ENCODE results near the gene MCU.
A peak's percentile ranks its signal among the peaks of the same experiment; 100 is the strongest.
"Not testable (repeated sequence)": the region's sequence is repeated elsewhere in the genome, so short reads cannot be mapped to it uniquely, and the experiment has no call there.

The MCU gene, protein sequence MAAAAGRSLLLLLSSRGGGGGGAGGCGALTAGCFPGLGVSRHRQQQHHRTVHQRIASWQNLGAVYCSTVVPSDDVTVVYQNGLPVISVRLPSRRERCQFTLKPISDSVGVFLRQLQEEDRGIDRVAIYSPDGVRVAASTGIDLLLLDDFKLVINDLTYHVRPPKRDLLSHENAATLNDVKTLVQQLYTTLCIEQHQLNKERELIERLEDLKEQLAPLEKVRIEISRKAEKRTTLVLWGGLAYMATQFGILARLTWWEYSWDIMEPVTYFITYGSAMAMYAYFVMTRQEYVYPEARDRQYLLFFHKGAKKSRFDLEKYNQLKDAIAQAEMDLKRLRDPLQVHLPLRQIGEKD

DNA sequence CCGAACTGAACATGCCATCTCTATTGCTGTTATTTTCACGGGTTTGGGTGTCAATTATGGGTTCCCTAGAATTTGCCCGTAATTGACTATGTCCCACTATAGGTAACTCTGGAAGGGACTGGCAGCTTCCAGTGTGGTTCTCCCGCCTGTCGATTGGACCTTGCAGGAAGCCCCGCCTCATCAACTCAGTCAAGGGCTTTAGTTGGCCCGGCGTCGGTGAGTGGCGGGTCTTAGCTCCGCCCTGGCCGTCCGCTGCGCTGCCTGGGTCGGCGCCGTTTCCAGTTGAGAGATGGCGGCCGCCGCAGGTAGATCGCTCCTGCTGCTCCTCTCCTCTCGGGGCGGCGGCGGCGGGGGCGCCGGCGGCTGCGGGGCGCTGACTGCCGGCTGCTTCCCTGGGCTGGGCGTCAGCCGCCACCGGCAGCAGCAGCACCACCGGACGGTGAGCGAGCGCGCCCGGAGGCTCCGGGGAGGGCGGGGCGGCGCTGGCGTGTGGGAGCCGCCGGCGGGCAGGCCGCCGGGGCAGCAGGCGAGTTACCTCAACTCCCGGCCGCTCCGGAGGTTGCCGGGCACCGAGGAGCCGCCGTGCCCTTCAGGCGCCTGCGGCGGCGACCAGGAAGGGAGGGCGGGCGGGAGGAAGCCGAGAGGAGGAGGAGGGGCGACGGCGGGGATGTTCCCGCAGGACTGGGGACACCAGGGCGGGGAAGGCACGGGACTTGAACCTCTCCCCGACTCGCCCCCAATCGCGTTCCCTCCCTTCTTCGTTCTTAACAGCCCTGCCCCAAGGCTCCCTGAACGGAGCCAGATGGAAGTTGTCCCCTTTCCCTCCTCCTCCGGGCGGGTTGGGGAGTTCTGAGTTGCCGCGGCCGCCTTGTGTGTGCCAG is at the start of gene MCU:
Gene MCU (plus strand): TSS at position 281 of the 881 bp plus-strand sequence. CDS start 9 bp downstream, at position 290.
- Histone ChIP-seq H3K4me3 (ENCODE audit: low read depth, low read length) (peak within 1 kb of the TSS; percentile 99), H3K9me3 (ENCODE audit: control insufficient read depth, insufficient read depth, low read depth, low read length) (no peaks in the 10 kb centered on the region), H3K27ac (ENCODE audit: low read depth, low read length) (peak within 1 kb of the TSS; percentile 38; the same call in 1 of the 2 replicates), H3K4me1 (ENCODE audit: control insufficient read depth, insufficient read depth, low read length) (peaks cover 16% of the 10 kb centered on the region), H3K36me3 (ENCODE audit: control insufficient read depth, insufficient read depth, low read length) (no peaks in the 10 kb centered on the region), H3K9ac (ENCODE audit: low read length) (peak within 1 kb of the TSS; percentile 89), H3K27me3 (ENCODE audit: control insufficient read depth, insufficient read depth, low read length) (no peaks in the 10 kb centered on the region)

DNA sequence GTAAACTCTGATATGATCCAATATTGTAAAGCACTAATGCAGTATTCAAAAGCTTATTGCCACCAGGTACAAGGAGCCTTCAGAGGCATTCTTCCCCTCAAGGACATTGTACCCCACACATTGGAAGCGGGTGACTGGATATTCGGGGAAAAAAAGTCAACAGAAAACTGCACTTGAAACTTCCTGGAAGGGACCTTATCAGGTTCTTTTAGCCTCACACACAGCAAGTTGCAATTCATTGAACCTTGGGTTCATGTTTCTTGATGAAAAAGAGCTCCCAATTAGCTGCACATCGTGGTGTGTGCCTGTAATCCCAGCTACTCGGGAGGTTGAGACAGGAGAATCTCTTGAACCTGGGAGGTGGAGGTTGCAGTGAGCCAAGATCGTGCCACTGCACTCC is 49.6 kb upstream of the MCU start:
- H3K27ac ChIP-seq (ENCODE audit: low read depth, low read length): no peak overlapping the region
- H3K9ac ChIP-seq (ENCODE audit: low read length): no peak overlapping the region
- H3K27me3 ChIP-seq (ENCODE audit: control insufficient read depth, insufficient read depth, low read length): no peaks in the 10 kb centered on the region
- no peak overlapping the region for H3K4me3 ChIP-seq (ENCODE audit: low read depth, low read length)
- H3K4me1 ChIP-seq (ENCODE audit: control insufficient read depth, insufficient read depth, low read length): no peaks in the 10 kb centered on the region
- no peaks in the 10 kb centered on the region for H3K36me3 ChIP-seq (ENCODE audit: control insufficient read depth, insufficient read depth, low read length)
- no peaks in the 10 kb centered on the region for H3K9me3 ChIP-seq (ENCODE audit: control insufficient read depth, insufficient read depth, low read depth, low read length)

DNA sequence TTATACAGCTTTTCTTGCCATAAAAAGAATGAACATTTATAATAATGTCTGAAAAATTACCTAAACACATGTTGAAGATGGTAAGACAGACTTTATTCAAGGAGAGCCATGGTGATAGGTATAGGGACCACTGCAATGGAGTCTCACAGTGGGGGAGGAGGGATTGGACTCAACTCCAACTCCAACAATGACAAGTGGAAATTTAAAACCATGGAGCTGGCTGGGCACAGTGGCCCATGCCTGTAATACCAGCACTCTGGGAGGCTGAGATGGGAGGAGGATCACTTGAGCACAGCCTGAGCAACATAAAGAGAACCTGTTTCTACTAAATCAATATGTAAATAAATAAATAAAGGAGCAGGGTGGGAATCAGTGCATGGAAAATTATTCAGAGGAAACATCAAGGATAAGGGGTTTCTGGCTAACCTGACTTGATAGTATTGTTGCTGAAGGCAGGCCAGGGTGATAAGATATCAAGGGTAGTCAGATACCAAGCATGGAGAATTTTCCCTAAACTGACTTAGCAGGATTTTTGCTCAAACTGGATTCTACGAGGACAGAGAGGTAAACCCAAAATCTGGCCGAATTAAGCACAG is 46.6 kb upstream of the MCU start:
- no peaks in the 10 kb centered on the region for H3K4me1 ChIP-seq (ENCODE audit: control insufficient read depth, insufficient read depth, low read length)
- no peak overlapping the region for H3K27ac ChIP-seq (ENCODE audit: low read depth, low read length)
- H3K9ac ChIP-seq (ENCODE audit: low read length): no peak overlapping the region
- H3K36me3 ChIP-seq (ENCODE audit: control insufficient read depth, insufficient read depth, low read length): no peaks in the 10 kb centered on the region
- H3K4me3 ChIP-seq (ENCODE audit: low read depth, low read length): no peak overlapping the region
- no peaks in the 10 kb centered on the region for H3K9me3 ChIP-seq (ENCODE audit: control insufficient read depth, insufficient read depth, low read depth, low read length)
- no peaks in the 10 kb centered on the region for H3K27me3 ChIP-seq (ENCODE audit: control insufficient read depth, insufficient read depth, low read length)

DNA sequence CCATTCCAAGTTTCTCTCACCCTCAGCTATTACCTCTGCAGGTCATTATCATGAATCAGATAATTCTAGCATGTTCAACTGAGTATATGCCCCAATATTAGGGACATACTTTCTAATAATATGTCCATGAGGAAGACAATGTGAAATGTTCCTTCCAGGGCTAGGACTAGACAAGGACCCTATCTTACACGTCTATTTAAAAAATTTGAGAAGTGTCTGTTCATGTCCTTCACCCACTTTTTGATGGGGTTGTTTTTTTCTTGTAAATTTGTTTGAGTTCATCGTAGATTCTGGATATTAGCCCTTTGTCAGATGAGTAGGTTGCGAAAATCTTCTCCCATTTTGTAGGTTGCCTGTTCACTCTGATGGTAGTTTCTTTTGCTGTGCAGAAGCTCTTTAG is 45.0 kb upstream of the MCU start:
- not testable (repeated sequence) for H3K27me3 ChIP-seq (ENCODE audit: control insufficient read depth, insufficient read depth, low read length); H3K4me1 ChIP-seq (ENCODE audit: control insufficient read depth, insufficient read depth, low read length); H3K9me3 ChIP-seq (ENCODE audit: control insufficient read depth, insufficient read depth, low read depth, low read length); H3K36me3 ChIP-seq (ENCODE audit: control insufficient read depth, insufficient read depth, low read length); H3K4me3 ChIP-seq (ENCODE audit: low read depth, low read length); H3K27ac ChIP-seq (ENCODE audit: low read depth, low read length); H3K9ac ChIP-seq (ENCODE audit: low read length)

DNA sequence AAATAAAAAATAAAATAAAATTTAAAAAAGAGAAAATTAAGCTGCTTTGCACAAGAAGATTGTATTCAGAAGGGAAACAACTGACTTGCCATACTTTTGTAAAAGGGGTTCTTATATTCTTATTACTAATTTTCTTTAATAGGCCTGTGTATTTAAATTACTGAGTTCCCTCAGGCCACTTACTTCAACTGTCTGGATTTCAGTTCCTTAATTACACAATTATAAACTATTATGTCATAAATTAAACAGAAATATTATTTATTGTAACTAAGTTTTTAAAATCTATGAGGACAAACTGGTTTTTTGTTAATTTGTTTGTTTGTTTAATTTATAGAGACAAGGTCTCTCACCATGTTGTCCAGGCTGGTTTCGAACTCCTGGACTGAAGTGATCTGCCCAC is 43.6 kb upstream of the MCU start:
- H3K27ac ChIP-seq (ENCODE audit: low read depth, low read length): no peak overlapping the region

DNA sequence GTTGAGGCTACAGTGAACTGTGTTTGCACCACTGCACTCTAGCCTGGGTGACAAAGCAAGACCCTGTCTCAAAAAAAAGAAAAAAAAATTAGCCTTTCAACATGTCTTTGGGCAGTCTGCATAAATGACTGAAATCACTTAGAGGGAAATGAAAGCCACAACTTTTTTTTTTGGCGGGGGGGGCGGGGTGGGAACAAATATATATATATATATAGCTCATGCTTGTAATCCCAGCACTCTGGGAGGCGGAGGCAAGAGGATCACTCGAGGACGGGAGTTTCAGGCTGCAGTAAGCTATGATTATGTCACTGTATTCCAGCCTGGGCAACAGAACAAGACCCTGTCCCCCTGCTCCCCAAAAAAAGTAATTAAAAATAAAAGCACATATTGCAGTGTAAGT is 42.7 kb upstream of the MCU start:
- Histone ChIP-seq H3K36me3 (ENCODE audit: control insufficient read depth, insufficient read depth, low read length) (no peaks in the 10 kb centered on the region), H3K4me3 (ENCODE audit: low read depth, low read length) (no peak overlapping the region), H3K9ac (ENCODE audit: low read length) (no peak overlapping the region), H3K4me1 (ENCODE audit: control insufficient read depth, insufficient read depth, low read length) (no peaks in the 10 kb centered on the region), H3K27me3 (ENCODE audit: control insufficient read depth, insufficient read depth, low read length) (no peaks in the 10 kb centered on the region), H3K9me3 (ENCODE audit: control insufficient read depth, insufficient read depth, low read depth, low read length) (no peaks in the 10 kb centered on the region), H3K27ac (ENCODE audit: low read depth, low read length) (no peak overlapping the region)

More for the DNA sequence above, 43.6 kb upstream of the MCU start:
- H3K4me1 ChIP-seq (ENCODE audit: control insufficient read depth, insufficient read depth, low read length): no peaks in the 10 kb centered on the region
- H3K4me3 ChIP-seq (ENCODE audit: low read depth, low read length): no peak overlapping the region
- H3K9ac ChIP-seq (ENCODE audit: low read length): no peak overlapping the region
- H3K36me3 ChIP-seq (ENCODE audit: control insufficient read depth, insufficient read depth, low read length): no peaks in the 10 kb centered on the region
- H3K27me3 ChIP-seq (ENCODE audit: control insufficient read depth, insufficient read depth, low read length): no peaks in the 10 kb centered on the region
- H3K9me3 ChIP-seq (ENCODE audit: control insufficient read depth, insufficient read depth, low read depth, low read length): no peaks in the 10 kb centered on the region

DNA sequence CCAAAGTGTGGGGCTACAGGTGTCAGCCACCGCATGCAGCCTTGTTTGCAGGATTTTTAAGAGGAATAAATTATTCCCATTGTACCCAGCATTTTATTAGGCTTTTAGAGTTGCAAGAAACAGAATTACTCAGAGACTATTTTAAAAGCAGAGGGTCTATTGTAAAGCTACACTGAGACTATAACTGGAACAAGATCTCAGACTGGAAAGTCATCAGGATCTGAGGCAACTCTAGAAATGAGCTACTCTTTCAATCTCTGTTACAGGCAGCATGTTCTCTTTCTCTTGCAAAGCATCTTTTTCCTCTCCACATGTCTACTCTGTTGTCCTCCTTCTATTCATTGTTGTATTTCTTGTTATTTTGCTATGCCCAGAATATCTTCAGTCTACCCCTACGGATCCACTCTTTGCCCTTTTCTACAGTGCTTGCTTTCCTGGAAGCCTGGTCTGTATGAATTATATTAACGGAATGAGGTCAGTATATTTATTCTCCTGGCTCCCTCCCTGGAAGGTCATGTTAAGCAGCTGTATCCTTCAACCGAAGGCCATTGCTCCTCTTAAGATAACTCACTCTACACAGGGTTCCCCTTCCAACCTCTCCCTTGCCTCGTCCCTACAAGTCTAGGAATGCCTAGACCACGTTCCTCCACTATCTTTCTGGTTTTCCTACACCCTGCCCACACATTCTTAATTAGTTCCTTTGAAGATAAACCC is 38.4 kb upstream of the MCU start:
- H3K4me3 ChIP-seq (ENCODE audit: low read depth, low read length): no peak overlapping the region
- H3K27ac ChIP-seq (ENCODE audit: low read depth, low read length): no peak overlapping the region
- no peaks in the 10 kb centered on the region for H3K4me1 ChIP-seq (ENCODE audit: control insufficient read depth, insufficient read depth, low read length)

DNA sequence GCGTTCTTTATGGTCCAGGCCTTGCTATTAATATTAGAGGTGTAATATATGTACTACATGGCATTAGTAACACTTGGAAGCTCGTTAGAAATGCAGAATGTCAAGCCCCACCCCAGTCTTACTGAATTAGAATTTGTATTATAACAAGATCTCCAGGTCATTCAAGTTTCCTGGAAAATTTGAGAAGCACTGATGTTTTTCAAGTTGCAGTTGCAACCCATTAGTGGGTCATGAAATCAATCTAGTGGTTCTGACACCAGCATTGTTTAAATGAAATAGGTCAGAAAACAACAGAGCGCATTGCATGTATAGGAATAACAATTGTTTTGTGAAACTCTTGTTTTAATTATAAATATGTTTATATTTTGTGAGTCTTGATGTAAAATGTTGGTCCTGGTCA is 37.2 kb upstream of the MCU start:
- no peaks in the 10 kb centered on the region for H3K27me3 ChIP-seq (ENCODE audit: control insufficient read depth, insufficient read depth, low read length)
- peaks cover 6% of the 10 kb centered on the region; the same call in 1 of the 2 replicates for H3K4me1 ChIP-seq (ENCODE audit: control insufficient read depth, insufficient read depth, low read length)
- H3K9me3 ChIP-seq (ENCODE audit: control insufficient read depth, insufficient read depth, low read depth, low read length): no peaks in the 10 kb centered on the region
- no peaks in the 10 kb centered on the region for H3K36me3 ChIP-seq (ENCODE audit: control insufficient read depth, insufficient read depth, low read length)
- no peak overlapping the region for H3K27ac ChIP-seq (ENCODE audit: low read depth, low read length)
- H3K9ac ChIP-seq (ENCODE audit: low read length): no peak overlapping the region
- H3K4me3 ChIP-seq (ENCODE audit: low read depth, low read length): no peak overlapping the region

More for the DNA sequence above, 38.4 kb upstream of the MCU start:
- Histone ChIP-seq H3K9ac (ENCODE audit: low read length) (no peak overlapping the region), H3K36me3 (ENCODE audit: control insufficient read depth, insufficient read depth, low read length) (no peaks in the 10 kb centered on the region), H3K9me3 (ENCODE audit: control insufficient read depth, insufficient read depth, low read depth, low read length) (no peaks in the 10 kb centered on the region), H3K27me3 (ENCODE audit: control insufficient read depth, insufficient read depth, low read length) (no peaks in the 10 kb centered on the region)

DNA sequence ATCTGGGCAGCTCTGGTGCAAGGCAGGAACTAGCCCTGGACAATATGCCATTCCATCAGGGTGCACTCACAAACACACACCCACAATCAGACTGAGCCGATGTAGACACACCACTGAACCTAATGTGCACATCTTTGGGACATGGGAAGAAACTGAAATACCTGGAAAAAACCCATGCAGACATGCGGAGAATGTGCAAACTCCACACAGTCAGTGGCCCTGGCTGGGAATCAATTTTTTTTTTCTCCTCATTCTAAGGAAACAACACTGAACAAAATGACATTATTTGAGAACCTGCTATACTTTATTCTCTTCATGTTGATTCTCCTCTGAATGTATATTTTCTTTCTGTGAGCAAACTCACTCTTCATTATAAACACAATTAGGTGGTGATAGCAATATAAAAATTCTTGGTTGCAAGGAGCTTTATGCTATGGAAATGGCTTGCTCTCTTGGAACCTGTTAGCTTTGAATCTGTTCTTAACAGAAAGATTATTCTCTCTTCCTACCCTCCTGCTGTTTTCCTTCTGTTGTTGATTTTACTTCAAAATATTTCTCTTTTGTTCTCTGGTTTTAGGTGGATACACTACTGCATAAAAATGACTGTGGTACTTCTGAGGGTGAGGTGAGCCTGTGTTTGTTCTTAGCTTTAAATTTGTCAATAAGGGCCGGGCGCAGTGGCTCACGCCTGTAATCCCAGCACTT is 33.1 kb upstream of the MCU start:
- Histone ChIP-seq H3K4me1 (ENCODE audit: control insufficient read depth, insufficient read depth, low read length) (peaks cover 6% of the 10 kb centered on the region; the same call in 1 of the 2 replicates), H3K9ac (ENCODE audit: low read length) (no peak overlapping the region), H3K27me3 (ENCODE audit: control insufficient read depth, insufficient read depth, low read length) (no peaks in the 10 kb centered on the region), H3K36me3 (ENCODE audit: control insufficient read depth, insufficient read depth, low read length) (no peaks in the 10 kb centered on the region), H3K4me3 (ENCODE audit: low read depth, low read length) (no peak overlapping the region), H3K9me3 (ENCODE audit: control insufficient read depth, insufficient read depth, low read depth, low read length) (no peaks in the 10 kb centered on the region), H3K27ac (ENCODE audit: low read depth, low read length) (no peak overlapping the region)

DNA sequence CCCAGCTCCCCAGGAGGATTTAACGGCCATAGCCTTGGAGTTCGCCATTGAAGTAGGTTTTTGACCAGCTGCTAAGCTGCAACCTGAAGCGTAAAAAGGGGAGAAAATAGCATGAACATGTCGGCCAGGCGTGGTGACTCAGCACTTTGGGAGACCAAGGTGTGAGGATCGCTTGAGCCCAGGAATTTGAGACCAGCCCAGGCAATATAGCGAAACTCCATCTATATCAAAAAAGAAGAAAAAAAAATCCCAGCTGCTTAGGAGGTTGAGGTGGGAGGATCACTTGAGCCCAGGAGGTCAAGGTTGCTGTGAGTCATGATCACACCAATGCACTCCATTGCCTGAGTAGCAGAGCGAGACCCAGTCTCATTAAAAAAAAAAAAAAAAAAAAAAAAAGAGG is 32.2 kb upstream of the MCU start:
- Histone ChIP-seq H3K4me3 (ENCODE audit: low read depth, low read length) (no peak overlapping the region), H3K27ac (ENCODE audit: low read depth, low read length) (no peak overlapping the region), H3K27me3 (ENCODE audit: control insufficient read depth, insufficient read depth, low read length) (no peaks in the 10 kb centered on the region), H3K4me1 (ENCODE audit: control insufficient read depth, insufficient read depth, low read length) (peaks cover 6% of the 10 kb centered on the region; the same call in 1 of the 2 replicates), H3K9me3 (ENCODE audit: control insufficient read depth, insufficient read depth, low read depth, low read length) (no peaks in the 10 kb centered on the region), H3K9ac (ENCODE audit: low read length) (no peak overlapping the region), H3K36me3 (ENCODE audit: control insufficient read depth, insufficient read depth, low read length) (no peaks in the 10 kb centered on the region)

Measured in HUES6 (cell line).